HG02973 (cell line): ENCODE results near the gene RPL37A.

Experiments used
- ATAC-seq: cut with Tn5 transposase; IDR thresholded peaks from one replicate; pipeline ENCODE4 v1.9.1; 2021; ENCODE audit warnings: moderate library complexity; ENCODE audit not compliant: unreplicated experiment

Gene RPL37A

DNA sequence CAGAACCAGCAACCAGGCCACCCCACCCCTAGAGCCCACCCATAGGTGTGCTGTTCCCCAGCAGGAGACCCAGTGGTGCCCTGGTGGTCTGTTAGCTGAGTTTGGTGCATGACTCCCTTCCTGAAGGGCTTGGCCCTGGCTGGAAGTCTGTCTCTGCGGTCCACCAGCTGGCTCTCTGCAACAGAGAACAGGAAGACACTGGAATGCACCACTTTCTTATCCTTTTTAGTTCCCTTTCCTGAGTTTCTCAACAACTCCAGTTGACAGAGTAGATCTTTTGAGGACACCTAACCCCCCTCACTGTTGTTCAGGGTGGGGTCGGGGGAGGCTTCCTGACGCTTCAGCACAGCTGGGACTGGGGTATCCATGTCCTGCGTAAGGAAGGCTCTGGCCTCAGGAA is 11.9 kb upstream of the RPL37A start:
- ATAC-seq, result no peak

DNA sequence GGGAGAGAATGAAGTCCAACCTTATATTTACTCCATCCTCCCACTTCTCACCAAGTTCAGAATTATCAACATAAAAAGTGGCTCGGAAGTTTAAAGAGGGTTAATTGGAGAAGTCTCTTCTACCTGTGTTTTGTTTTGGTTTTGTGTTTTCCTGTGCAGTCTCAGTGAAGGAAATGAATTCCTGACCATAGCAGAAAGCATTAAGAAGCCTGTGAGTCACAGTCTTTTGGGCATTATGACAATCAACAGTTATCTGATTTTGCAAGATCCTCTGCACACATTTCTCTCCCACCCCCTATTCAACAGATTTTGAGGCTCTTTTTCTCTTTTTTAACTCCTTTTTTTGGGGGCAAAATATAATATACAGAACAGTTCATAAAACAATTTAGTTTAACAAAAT is 8.6 kb upstream of the RPL37A start:
- ATAC-seq, result no peak

DNA sequence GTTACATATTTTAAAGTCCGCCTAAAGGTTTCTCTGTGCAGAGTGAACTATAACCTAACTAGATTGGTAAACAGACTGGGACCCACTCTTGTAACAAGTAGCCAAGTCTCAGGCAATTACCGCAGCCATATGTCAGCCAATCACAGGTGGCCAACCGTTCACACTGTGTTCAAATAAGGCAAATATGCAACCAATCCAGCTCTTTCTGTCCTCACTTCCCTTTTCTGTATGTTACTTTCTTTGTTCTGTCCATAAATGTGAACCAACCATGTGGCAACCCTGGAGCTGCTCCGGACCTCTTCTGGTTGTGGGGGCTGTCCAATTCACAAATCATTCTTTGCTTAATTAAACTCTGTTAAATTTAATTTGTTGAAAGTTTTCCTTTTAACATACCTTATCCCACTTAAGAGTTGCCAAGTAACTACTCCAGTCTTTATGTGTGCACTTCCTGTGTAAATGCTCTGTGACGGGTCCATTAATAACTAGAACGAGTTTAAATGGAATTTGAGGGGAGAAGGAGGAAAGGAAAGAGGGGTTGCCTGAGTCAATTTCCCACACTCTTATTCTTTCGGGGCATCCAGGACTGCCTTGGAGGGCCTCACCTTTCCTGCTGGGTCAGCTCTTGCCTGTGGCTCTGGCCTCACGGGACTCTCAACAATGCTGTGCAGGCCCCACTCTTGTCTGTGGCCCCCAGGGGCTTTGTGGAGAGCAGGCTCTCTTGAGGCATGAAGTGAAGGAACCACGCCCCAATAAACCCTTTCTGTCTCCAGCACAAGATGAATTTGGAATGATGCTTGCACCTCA is 6.6 kb upstream of the RPL37A start:
- ATAC-seq, result peak; percentile 86

DNA sequence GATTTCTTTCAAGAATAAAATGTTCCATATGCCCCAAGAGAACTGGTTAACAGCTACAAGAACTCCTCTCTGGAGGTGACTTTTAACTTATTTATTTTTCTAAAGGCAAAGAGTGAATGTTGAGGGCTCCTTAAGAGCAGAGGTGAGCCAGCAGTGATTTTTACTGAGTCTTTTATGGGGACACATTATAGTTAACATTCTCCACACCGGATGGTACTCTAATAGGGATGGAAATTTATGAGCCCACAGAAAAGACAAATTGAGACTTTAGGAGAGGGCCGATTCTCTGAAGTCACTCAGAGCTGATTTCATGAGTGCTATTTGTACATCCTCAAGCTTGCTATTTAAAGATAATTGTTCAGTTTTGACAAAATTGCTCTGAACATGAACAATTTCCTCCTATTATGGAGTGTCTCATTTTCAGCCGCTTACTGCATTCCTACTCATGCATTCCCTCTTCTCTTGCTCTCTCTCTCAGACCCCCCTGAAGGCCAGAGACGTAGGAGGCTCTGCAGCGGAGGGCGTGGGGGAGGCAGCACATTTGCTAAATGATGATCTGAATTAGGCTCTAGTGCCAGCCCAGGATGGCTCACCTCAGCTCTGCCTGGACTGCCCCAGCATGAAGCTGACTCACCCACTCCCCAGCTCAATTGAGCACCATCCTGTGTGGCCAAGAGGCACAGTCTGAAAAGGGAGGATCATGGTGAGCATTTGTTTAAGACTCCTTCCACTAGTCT is 5.9 kb upstream of the RPL37A start:
- no peak for ATAC-seq

DNA sequence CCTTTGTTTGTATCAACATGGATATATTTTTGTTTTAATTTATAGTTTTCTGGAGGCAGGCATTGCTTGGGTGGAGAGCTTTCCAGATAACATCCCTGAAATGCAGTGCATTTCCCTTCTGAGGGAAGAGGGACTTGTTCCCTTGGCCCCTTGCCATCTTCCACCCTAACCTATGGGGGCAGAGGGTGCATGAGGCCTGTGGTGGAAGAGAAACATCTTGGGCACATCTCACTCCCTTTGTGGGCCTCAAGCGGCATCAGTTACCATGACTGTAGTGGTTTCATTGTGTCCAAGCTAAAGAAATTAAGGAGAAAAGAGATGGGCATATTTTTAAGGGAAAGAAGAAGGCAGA is 5.3 kb upstream of the RPL37A start:
- no peak for ATAC-seq

DNA sequence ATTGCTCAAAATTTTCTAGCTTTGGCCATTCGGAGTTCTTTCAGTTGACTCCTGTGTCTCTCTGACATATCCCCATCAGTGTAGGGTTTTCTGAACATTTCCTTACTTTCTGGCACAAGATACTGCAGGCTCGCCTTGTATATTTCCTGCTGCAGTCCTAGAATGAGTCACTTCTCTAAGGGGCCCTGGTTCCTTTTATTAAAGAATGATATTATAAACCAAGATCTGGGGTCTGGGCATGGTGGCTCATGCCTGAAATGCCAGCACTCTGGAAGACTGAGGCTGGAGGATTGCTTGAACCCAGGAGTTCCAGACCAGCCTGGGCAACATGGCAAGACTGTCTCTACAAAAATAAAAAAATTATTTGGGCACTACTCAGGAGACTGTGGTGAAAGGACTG is 3.0 kb upstream of the RPL37A start:
- no peak for ATAC-seq

DNA sequence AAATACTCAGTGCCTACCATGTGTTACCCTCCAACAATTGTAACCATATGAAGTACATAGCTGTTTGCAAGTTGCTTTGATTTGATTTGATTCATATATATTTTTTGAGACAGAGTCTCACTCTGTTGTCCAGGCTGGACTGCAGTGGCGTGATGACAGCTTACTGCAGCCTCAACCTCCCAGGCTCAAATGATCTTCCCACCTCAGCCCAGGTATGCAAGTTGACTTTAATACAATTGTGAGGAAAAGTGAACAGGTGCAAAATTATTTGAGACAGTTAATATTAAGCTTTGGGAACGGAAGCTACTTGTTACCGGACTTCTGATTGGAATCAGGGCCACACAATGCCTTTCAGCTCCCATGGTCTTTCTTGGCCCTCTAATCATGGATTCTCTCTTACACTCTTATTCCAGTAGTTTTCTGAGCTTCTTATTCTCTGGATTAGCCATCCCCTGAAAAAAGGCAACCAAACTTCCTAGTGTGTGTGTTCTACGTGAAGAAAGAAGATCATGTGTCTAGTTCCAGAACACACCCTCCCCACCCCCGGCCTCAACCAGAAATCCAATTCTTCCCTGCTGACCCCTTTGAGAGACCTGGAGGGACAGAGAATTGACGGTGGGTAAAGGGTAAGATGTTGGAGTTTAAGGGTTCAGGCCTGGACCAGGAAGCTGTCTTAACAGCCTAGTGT is 1.1 kb upstream of the RPL37A start:
- ATAC-seq, result no peak

DNA sequence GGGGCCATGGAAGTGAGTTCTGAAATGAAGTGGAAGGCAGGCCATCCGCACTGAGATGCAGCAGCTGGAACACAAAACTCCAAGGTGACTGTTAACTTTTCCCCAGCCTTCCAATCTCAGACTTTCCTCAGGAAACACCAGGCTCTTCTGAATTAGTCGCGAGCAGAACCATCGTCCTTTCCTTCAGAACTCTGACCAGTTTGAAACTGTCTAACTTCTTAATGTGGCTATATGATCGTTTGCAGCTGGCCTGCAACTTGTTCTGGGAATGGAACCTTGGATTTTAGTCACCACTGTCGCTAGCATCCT is 620 bp upstream of the RPL37A start:
- ATAC-seq, result no peak

DNA sequence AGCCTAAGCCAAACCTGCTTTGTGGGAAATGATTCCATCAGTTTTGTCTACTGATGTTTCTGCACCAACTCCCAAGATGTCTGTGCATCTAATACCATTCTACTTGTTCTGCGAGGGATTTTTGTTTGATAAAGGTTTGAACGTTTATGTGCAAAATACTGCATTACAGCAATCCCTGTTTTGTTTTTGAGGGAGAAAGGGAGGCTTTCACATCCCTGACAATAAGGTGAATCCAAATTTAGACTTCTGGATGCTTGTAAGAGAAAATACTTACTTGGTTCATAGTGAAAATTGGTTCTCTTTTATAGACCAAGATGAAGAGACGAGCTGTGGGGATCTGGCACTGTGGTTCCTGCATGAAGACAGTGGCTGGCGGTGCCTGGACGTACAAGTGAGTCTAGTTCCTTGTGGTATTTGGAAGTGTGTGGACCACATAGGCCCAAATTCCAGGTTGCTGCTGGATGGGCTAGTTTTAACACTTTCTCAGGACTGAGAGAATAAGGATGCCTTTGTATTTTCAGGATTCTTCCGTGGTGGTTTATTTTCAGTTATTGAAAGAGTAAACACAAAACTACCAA is 1.1 kb downstream of the RPL37A start:
- ATAC-seq, result no peak

DNA sequence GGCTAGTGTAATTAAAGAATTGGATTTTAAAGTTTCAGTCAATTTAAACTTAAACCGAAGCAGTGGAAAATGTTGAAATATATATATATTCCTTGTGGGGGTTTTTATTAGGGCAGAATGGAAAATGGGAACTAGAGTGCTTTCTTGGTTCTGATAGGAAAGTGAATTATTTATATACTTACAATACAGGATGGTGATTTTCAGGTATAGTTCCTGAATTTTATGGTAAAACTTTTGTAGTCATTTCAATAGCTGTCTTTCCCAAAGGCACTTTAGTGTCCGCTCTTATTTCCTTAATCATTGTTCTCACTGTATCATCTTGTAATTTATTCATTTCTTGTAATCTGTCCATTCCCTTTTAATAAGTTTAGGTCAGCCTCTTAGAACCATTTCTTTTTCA is 1.9 kb downstream of the RPL37A start:
- ATAC-seq, result no peak

DNA sequence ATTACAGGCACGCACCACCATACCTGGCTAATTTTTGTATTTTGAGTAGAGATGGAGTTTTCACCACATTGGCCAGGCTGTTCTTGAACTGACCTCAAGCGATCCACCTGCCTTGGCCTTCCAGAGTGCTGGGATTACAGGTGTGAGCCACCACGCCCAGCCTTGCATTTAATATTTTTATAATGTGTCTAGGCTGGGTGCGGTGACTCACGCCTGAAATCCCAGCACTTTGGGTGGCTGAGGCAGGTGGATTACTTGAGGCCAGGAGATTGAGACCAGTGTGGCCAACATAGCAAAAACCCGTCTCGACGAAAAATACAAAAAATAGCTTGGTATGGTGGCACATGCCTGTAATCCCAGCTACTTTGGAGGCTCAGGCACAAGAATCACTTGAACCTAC is 3.2 kb downstream of the RPL37A start:
- no peak for ATAC-seq

DNA sequence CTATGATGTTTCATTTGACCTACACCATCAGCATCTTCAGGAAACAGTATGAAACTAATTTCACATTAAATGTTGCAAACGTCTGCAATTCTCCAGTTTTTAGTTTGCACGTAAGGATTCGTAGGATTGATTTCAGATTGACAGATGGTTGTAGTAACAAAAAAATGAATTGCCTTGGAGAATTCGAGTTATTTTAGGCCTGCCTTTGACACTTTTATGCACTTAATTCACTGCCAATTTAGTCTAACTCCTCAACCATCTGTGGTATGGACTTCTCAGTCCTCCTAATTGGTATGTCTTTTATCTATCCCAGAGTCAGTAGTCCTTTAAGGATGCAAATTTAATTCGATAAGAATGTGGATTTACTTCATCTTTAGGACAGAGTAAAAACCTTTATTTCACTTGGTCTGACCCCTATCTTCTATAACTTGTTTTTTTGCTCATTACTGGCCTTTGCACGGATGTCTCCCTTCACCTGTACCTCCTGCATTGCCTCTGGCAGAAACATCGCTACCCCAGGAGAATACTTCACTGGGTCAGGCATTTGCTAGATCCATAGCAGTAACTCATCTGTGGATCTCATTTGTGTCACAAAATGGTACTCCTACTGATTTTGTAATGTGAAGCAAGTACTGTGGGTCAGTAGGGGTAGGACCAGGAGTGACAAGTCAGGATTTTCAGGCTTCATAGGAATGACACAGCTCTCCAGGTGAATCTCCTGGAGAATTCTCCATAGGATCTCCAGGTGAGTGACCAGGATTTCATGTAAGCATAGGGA is 3.9 kb downstream of the RPL37A start:
- no peak for ATAC-seq

DNA sequence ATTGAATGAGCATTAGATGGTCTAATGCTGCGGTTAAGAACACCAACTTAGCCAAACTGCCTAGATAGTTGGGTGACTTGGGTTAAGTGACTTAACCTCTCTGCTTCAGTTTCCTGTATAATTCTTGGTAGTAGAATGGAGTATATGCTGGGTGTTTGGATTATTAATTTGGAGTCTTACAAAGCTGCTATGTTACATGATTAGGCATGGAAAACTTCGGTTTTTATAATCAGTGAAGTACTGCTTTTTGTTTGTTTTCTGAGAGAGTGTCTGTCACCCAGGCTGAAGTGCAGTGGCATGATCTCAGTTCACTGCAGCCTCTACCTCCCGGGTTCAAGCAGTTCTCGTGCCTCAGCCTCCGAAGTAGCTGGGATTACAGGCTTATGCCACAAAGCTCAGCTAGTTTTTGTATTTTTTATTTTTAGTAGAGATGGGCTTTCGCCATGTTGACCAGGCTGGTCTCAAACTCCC is 4.5 kb downstream of the RPL37A start:
- ATAC-seq, result no peak

DNA sequence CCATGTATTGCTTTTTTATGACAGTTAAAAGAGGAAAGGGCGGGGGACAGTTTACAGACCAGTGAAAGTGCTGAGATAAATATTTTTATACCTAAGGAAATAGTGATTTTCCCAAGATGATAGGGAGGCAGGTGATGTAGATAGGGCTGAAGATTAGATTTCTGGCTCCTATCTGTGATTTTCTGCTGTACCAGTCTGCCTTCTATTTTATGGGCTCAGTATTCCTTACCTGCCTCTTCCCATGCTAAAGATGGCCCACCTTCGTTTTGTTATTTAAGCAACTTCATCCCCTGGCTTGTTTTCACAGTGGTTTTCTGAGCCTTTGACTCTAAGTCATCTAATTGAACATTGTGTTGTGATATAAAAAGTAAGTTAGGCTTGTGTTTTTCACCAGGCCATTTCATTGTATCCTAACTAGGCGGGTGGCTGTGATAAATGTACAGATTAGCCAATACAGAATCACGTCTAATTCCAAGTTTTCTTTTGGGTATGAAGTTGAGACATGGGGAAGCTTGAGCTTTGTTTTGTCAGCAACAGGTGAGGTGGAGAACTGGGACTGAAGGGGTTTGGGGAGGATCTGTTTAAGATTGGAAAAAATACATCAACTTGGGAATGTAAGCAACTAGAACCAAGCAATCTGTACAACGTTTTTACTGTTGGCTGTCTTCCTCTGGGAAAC is 5.2 kb downstream of the RPL37A start:
- ATAC-seq, result no peak

DNA sequence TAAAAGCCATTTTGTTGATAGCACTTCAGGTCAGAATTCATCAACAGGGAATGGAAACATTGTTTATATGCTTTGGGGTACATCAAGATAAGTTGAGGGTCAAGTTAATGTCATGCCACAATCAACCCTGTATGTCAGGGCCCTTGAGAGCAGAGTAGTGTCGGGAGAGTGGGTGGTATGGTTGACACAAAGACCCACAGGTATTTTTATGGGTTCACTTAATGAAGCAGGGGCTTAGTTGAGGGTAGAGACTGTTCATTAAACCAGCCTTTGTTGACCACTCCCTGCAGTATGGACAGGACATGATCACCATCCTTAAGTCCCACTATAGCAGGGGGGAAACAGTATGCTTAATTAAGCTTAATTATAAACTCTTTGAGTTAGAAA is 5.7 kb downstream of the RPL37A start:
- ATAC-seq, result no peak

DNA sequence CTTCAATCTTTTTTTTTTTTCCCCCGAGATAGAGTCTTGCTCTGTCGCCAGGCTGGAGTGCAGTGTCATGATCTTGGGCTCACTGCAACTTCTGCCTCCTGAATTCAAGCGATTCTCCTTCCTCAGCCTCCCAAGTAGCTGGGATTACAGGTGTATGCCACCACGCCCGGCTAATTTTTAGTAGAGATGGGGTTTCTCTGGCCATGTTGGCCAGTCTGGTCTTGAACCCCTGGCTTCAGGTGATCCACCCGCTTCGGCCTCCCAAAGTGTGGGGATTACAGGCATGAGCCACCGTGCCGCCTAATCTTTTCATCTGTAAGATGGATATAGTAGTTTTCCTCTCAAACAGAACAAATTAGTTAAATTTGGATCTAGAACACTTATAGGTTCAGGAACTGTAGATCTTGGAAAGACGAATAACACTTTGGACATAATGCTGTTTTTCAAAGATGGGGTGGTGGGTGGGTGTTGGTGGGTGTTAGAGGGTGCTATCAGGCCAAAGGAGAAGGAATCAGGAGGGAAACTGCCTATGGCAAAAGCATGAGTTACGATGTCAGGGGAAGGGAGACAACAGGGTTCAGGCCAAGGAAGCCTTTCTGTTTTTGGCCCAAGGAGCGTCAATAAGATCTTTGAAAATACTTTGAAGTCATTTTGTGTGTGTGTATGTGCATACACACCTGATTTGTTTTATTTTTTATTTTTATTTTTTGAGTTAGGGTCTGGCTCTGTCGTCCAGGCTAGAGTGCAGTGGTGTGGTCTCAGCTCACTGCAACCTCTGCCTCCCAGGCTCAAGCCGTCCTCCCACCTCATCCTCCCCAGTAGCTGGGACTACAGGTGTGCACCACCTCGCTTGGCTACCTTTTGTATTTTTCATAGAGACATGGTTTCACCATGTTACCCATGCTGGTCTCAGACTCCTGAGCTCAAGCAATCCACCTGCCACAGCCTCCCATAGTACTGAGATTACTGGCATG is 6.8 kb downstream of the RPL37A start:
- no peak for ATAC-seq

DNA sequence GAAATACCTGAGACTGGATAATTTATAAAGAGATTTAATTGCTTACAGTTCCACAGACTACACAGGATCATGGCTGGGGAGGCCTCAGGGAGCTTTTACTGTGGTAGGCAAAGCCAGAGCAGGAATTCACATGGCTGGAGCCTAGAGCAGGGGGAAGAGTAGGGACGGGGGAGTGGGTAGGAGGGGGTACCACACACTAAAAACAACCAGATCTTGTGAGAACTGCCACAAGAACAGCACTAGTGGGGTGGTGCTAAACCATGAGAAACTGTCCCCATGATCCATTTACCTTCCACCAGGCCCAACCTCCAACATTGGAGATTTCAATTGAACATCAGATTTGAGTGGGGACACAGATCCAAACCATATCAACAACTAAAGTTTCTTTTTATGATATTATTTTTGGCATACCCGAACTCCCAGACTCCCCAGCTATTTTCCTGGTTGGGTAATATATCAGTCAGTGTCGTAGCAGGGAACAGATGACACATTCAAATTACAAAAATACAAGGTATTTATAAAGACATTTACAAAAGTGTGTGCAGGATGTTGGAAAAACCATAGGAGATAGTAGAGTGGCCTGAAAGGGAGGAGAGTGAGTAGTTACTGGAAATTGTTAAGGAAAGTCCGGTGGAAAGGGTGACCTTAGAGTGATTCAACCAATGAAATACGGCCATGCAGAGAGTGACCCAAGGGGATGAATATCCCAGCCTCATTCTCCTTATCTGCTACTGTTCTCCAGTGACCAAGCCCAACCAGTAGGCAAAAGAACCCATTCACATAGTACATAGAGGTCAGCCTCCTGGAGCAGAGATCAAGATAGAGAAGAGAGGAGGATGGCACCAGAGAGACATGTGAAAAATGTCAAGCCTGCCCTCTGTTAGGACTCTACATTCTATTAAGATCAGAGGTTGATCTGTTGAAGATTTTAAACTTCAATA is 8.8 kb downstream of the RPL37A start:
- no peak for ATAC-seq

DNA sequence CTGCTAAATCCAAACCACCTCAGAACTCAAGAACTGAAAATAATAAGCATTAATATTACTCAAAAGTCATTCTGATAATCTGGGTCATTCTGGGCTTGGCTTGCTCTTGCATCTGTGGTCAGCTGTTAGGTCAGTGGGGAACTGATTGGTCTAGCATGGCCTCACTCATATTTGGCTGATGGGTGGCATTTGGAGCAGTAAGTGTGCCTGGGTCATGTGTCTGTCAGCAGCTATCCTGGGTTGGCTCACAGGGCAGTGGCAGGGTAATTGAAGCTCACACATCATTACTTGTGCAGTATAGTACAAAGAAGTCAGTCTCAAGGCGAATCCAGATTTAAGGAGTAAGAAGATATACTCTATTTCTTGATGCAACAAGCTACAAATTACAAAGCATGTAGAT is 9.6 kb downstream of the RPL37A start:
- no peak for ATAC-seq
